Measurements from ENCODE around the gene CLIC5.

DNA sequence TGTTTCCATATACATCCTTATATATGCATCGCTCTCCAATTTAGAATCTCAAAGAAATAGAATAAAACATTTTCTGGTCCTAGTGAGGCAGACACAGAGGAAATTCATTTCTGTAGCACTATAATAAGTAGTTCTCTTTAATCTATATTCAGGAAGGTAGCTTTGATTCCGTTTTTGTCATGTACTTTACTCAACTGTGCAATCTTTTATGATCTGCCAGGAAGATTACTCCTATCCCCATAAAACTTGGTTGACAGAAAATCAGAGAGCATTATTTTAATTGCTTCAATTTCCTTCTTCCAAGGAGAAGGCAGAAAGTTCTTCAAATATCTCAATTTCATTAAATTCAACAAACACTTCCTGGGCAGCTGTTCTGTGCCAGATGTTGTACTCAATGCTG, 10.6 kb upstream of the CLIC5 start:
- TF ChIP-seq, protein P1, sequence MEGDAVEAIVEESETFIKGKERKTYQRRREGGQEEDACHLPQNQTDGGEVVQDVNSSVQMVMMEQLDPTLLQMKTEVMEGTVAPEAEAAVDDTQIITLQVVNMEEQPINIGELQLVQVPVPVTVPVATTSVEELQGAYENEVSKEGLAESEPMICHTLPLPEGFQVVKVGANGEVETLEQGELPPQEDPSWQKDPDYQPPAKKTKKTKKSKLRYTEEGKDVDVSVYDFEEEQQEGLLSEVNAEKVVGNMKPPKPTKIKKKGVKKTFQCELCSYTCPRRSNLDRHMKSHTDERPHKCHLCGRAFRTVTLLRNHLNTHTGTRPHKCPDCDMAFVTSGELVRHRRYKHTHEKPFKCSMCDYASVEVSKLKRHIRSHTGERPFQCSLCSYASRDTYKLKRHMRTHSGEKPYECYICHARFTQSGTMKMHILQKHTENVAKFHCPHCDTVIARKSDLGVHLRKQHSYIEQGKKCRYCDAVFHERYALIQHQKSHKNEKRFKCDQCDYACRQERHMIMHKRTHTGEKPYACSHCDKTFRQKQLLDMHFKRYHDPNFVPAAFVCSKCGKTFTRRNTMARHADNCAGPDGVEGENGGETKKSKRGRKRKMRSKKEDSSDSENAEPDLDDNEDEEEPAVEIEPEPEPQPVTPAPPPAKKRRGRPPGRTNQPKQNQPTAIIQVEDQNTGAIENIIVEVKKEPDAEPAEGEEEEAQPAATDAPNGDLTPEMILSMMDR (IDR thresholded peaks at IDR 0.05), result no peak
- no peak for TF ChIP-seq POLR2A (IDR thresholded peaks at IDR 0.05)
